Neural progenitor cell (in vitro differentiated cells): Measurements from ENCODE around the gene TWIST2.

ENCODE experiments used
- EZH2 ChIP-seq: fragments of 200-600 bp; sonication (generic); IDR thresholded peaks from 2 replicates; pipeline ENCODE4 v1.6.1; 2017; ENCODE audit warnings: antibody characterized with exemption, mild to moderate bottlenecking, moderate library complexity
- EZH2phosphoT487 ChIP-seq: fragments of 200-600 bp; sonication (generic); IDR thresholded peaks from 2 replicates; pipeline ENCODE4 v1.6.1; 2017; ENCODE audit warnings: antibody characterized with exemption
- TF ChIP-seq, protein P1 (sequence below): fragments of 200-600 bp; sonication (generic); IDR thresholded peaks from 2 replicates; pipeline ENCODE4 v1.5.1; 2017; ENCODE audit warnings: antibody characterized with exemption, mild to moderate bottlenecking

DNA sequence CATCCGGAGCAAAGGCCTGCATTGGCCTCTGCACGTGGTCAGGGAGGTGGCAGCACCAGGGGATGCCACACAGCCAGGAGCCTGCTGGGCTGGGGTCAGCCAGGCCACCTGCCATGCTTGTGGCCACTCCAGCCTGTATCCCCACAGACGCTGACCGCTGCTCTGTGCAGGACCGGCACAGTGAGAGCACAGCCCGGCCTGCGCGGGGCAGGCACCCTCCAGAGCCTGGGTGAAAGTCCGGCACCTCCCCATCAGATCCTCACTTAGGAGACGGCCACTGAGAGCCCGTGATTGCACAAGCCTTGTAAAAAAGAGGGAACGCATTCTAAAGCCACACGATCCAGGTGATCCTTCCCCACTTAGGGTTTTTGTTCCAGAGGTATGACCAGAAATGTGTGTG lies 42.2 kb downstream of the TWIST2 start:
- no peak for TF ChIP-seq EZH2phosphoT487
- TF ChIP-seq, protein P1, sequence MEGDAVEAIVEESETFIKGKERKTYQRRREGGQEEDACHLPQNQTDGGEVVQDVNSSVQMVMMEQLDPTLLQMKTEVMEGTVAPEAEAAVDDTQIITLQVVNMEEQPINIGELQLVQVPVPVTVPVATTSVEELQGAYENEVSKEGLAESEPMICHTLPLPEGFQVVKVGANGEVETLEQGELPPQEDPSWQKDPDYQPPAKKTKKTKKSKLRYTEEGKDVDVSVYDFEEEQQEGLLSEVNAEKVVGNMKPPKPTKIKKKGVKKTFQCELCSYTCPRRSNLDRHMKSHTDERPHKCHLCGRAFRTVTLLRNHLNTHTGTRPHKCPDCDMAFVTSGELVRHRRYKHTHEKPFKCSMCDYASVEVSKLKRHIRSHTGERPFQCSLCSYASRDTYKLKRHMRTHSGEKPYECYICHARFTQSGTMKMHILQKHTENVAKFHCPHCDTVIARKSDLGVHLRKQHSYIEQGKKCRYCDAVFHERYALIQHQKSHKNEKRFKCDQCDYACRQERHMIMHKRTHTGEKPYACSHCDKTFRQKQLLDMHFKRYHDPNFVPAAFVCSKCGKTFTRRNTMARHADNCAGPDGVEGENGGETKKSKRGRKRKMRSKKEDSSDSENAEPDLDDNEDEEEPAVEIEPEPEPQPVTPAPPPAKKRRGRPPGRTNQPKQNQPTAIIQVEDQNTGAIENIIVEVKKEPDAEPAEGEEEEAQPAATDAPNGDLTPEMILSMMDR, result no peak
- TF ChIP-seq EZH2, result no peak
